Activated CD4-positive, alpha-beta T cell treated with anti-CD3 and anti-CD28 coated beads for 1 hour (primary cell): Measurements from ENCODE around the gene ORAI1.
A peak's percentile ranks its signal among the peaks of the same experiment; 100 is the strongest.
"Not testable (repeated sequence)": the region's sequence is repeated elsewhere in the genome, so short reads cannot be mapped to it uniquely, and the experiment has no call there.

Experiments used
- DNase-seq: peaks from one replicate; pipeline ENCODE4 v3.0.0-alpha.2; 2020

Gene ORAI1

GRCh38 chr12:121626087-121626852 lies at the start of gene ORAI1:
TSS of gene ORAI1 (plus strand) at chr12:121626530.
- DNase-seq, result peak; percentile 94

- DNase-seq, result no peak
These were observed 49.4 kb upstream of the ORAI1 start for GRCh38 chr12:121576851-121577391.

GRCh38 chr12:121577443-121578180 lies 48.7 kb upstream of the ORAI1 start:
- DNase-seq, result no peak

- DNase-seq, result no peak
These were observed 47.8 kb upstream of the ORAI1 start for GRCh38 chr12:121578230-121579189.

GRCh38 chr12:121579190-121579791 lies 47.0 kb upstream of the ORAI1 start:
- no peak for DNase-seq

GRCh38 chr12:121579981-121580868 lies 46.1 kb upstream of the ORAI1 start:
- peak; percentile 45 for DNase-seq

GRCh38 chr12:121580959-121581685 lies 45.2 kb upstream of the ORAI1 start, which contains the start of gene KDM2B:
TSS of gene KDM2B (minus strand) at chr12:121581023. CDS start at chr12:121580911, 112 bp downstream.
- no peak for DNase-seq

- no peak for DNase-seq
These were observed 44.5 kb upstream of the ORAI1 start for GRCh38 chr12:121581686-121582429.

GRCh38 chr12:121582583-121583333 lies 43.6 kb upstream of the ORAI1 start:
- no peak for DNase-seq

- DNase-seq, result not testable (repeated sequence)
These were observed 43.0 kb upstream of the ORAI1 start for GRCh38 chr12:121583334-121583661.

GRCh38 chr12:121584885-121585284 lies 41.4 kb upstream of the ORAI1 start:
- DNase-seq, result not testable (repeated sequence)

- peak; percentile 33 for DNase-seq
These were observed 35.7 kb upstream of the ORAI1 start for GRCh38 chr12:121590476-121591143.

- no peak for DNase-seq
These were observed 34.0 kb upstream of the ORAI1 start for GRCh38 chr12:121592320-121592719.

- no peak for DNase-seq
These were observed 30.8 kb upstream of the ORAI1 start for GRCh38 chr12:121595520-121595919.

GRCh38 chr12:121596526-121596925 lies 29.8 kb upstream of the ORAI1 start:
- no peak for DNase-seq

- no peak for DNase-seq
These were observed 25.5 kb upstream of the ORAI1 start for GRCh38 chr12:121600702-121601336.

- DNase-seq, result no peak
These were observed 23.6 kb upstream of the ORAI1 start for GRCh38 chr12:121602766-121603165.

GRCh38 chr12:121603581-121603980 lies 22.7 kb upstream of the ORAI1 start:
- DNase-seq, result no peak
